HEK293 (cell line): ENCODE data around the gene GRIP1.

ENCODE experiments used
- CTCF ChIP-seq: fragments of 450-650 bp; formaldehyde crosslinking; IDR thresholded peaks from 2 replicates; pipeline ENCODE4 v1.5.1; 2016; ENCODE audit warnings: missing biosample characterization, missing genetic modification characterization
- PBX3 ChIP-seq: sonication (generic); formaldehyde crosslinking; IDR thresholded peaks from 2 replicates; pipeline ENCODE4 v1.8.1; 2022; ENCODE audit warnings: mild to moderate bottlenecking, moderate library complexity, missing genetic modification reagents
- ZNF221 ChIP-seq: fragments of 450-650 bp; formaldehyde crosslinking; IDR thresholded peaks from 2 replicates; pipeline ENCODE4 v1.5.1; 2017; ENCODE audit warnings: missing biosample characterization, missing genetic modification characterization, borderline replicate concordance

- TF ChIP-seq CTCF (no peak), ZNF221 (no peak), PBX3 (CRISPR knock-in tag) (no peak)
Measured at GRCh38 chr12:66392266-66392915, 286.5 kb downstream of the GRIP1 start.
